Inflammatory macrophage (primary cell): Measurements from ENCODE around the gene KRT35.

Experiments used
- DNase-seq, 2 donors: peaks; one replicate each; pipeline ENCODE4 v3.0.0-alpha.2; 2020 to 2022

The KRT35 gene

DNA sequence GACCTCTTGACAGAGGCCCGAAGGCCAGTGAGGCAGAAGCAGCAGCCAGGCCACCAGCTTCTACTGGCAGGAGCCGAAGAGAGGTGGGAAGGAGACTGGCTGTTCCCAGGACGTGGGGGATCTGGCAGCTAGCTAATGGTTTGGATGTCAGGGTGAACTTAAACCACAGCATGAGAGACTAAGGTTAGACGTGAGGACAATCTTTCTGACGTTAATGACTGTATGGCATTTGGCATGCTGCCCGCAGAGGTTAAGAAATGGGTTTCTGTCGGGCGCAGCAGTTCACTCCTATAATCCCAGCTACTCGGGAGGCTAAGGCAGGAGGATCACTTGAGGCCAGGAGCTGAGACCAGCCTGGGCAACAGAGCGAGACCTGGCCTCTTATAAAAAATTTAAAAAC lies 30.8 kb upstream of the KRT35 start:
- no peak for DNase-seq

DNA sequence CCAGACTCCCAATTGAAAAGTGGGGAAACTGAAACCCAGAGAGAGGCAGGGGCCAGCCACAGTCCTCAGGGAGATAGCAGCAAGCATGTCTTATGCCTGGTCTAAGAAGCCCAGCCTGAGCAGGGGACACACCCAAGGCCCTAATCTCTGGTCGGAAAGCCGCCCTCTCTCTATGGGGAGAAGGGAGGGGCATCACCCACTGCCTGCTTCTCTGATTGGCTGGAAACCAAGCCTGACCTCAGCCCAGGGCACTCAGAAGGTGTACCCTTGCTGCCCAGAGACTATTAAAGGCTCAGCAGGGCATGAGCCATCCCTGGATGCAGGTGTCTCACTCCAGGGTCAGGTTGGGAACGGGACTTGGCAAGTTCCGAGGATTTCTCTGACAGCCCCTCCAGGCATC lies 30.2 kb upstream of the KRT35 start:
- DNase-seq = no peak

GRCh38 chr17:41510251-41511065 lies 29.5 kb upstream of the KRT35 start:
- DNase-seq = no peak

GRCh38 chr17:41507315-41507880 lies 26.4 kb upstream of the KRT35 start:
- DNase-seq = no peak

DNA sequence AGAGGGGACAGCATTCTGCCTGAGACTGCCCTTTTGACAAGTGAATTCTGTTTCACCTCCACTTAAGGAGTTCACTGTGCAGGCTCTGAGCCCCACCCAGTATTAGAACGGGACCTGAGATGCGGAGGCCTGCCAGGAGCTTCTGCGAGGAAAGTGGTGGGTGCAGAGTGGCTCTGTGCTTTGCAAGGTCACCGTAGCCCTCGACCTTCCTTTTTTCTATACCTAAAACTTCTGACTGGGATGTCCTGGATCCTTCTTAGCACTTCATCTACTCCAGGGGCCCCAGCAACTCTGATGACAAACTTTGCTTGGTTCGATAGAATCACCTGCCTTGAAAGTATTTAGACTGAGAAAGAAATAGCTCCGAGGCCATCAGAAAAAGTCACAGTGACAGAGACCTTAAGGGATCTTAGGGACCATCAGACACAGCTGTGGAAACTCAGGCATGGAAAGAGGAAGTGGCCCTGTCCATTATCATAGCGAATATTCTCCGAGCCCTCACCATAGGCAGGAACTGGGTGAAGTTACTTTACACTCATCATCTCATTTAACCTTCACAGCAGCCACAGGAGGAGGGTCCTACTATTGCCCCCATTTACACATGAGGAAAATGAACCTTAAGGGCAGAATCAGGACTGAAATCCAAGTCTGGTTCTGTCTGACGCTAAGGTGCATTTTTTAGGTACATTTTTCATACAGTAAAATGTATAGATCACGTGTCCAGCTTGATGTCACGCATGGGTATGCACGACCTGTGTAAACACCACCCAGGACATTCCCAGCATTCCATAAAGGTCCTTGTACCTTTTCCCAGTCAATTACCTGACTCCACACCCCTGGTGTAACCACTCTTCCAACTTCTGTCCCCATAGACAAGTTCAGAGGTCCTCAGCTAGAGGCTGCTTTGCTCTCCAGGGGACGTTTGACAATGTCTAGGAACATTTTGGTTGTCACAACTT lies 25.1 kb upstream of the KRT35 start:
- DNase-seq = peak; percentile 32 to 42

- DNase-seq = no peak
Measured at GRCh38 chr17:41505007-41505808, 24.3 kb upstream of the KRT35 start, which contains the start of gene KRT13. TSS of gene KRT13 (minus strand) at chr17:41505612. CDS start at chr17:41505550, 62 bp downstream.

DNA sequence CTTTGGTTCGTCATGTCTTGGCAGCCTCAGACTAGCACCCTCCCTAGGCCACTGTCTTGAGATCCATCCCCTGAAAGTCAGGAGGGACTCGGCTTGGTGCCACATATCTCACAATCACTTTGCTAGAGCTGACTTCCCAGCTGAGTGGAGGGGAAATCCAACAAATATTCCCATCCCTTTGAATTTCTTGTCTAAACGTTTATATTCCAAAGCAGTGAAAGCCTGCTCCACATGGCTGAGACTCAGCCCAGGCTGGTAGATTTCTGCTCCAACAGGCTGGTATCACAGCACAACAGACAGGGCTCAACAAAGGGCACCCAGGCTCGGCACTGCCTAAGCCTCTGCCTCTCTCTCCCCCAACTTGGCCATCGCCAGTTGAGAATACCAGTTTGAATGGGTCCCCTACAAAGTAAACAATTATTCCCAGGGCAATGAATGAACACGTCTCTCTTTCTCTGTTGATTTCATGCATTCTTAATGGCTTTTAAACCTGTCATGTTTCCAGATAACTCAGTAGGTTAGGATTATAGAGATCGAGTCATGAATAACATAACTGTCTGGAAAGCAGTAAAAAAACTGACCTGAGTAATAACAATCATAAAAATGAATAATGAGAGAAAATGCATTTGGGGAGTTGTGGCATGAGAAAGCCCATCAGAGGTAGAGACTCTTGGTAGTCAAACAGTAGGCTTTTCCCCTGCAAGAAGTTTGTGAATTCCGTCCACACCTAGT lies 23.5 kb upstream of the KRT35 start:
- no peak for DNase-seq

DNA sequence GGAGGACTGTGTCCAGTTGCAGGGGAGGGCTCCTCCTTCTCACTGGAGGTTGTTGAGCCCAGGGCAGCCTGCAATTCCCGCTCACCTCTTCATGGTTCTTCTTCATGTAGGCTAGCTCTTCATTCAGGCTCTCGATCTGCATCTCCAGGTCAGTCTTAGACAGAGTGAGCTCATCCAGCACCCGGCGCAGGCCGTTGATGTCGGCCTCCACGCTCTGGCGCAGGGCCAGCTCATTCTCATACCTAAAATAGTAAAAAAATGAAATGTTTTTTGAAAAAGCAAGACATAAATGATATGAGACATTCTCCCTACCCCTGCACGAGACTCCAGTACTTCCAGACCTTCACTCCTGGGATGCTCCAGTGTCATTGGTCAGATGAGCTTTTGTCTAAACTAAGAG lies 22.3 kb upstream of the KRT35 start:
- no peak for DNase-seq

- DNase-seq = peak; percentile 28 to 53
Measured at GRCh38 chr17:41500131-41500911, 19.4 kb upstream of the KRT35 start.

DNA sequence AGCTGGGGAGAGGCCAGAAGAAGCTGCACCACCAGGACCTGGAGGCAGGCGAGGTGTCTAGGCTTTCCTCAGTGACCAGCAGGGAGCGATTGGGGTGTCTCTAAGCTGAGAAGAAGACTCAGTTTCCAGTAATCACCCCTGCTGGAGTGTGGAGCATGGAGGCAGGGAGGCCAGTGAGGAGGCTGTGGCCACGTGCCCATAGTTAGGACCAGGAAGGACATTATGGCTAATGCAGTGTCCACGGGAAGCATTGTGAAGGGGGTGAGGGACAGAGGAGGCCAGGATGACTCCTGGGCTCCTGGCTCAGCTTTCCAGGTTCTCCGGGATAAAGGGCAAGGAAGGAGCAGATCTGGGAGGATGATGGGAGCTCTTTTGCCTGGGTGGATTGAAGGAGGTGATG lies 18.8 kb upstream of the KRT35 start:
- no peak for DNase-seq

DNA sequence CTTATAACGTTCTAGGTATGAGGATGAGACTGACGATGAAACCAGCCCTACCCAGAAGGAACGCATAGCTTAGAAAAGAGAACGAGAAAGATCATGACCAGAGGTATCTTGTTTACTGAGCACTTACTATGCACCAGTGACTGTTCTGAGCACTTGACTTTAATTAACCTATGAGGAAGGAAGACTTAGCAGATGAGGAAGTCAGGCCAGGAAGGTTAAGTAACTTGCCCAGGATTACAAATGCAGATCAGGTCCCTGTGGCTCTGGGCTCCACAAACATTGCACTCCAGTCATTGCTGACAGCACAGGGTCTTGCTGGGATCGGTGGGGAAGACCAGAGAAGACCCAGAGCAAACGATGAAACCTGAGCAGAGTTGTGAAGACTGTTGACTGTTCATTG lies 17.3 kb upstream of the KRT35 start:
- DNase-seq = peak; percentile 82 to 86

DNA sequence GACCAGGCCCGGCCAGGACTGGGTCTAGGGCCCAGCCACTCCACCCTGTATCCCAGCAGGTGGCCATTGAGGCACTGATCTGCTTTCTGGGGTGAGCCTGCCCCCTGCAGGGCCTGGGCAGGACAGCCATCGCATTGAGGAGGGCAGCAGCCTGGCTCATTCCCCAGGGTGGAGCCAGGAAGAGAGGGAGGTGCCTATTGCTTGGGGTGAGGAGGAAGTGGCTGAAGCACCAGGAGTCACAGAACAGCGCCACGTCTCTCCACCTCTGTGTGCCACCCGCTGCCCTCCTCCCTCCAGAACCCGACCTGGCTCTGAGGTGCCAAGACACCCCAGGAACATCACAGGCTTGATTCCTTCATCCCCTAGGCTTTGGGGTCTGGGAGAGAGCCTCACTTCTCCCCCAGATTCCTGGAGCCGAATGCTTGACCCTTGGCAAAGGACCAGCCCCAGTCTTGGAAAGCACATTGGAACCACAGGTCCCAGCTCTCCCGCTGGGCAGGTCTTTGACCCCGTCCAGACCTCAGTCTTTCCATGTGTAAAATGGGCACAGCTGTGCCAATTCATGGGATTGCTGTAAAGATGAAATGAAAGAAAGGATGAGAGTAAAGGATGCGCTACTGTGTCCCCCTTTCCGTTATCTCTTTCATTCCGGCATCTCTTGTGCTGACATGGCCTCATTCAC lies 16.0 kb upstream of the KRT35 start:
- peak; percentile 89 to 91 for DNase-seq

DNA sequence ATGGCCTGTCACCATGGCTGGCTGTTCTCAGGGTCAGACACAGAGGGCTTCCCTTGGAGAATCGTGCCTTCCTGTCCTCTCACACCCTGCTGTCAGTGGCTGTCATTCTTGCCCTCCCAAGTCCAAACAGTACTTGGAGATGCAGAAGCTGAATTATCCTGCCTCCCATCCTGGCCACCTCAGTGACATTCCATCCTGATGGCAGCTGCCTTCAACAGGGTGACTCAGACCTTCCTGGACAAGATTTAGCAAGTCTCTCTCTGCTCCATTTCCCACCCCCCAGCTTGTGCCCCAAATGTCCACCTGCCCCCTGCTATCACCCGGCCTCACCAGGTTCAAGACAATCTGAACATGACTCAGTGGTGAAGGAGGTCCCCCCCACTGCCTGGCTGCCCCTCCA lies 13.6 kb upstream of the KRT35 start:
- no peak for DNase-seq

DNA sequence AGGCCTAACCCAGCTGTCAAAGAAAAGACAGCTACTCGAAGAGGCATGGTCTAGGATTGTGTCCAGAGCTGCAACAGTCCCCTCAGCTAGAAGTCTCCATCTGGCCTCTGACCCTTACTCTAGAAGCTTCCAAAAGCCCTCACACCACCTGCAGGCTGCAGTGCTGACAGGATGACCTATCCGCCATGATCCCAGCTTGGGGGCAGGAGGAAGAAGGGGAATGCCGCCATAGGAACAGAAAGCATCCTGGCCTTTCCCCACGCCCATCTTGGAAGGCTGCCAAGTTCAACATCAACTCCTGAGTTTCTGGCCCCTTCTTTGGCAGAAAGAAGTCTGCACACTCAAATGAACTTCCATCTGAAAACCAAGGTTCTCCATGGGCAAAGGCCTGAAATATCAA lies 11.8 kb upstream of the KRT35 start:
- peak in 1 of 2 donors; percentile 13 for DNase-seq

DNA sequence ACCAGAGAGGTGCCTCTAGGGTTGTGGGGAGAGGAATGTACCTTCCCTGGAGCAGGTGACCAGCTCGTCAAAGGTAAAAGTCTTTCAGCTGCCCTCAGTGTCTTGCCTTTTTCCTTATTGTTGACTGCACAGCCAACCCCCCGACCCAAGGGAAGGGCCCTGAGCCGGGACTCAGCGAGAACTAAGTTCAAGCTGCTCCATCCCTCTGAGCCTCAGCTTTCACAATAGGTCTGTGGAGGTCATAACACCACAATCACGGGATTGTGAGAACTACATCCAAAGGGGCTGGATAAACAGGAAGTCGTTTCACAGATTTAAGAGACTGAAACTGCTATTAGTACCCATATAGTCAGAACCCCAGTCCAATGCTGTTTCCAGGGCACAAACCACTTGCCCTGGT lies 11.4 kb upstream of the KRT35 start:
- DNase-seq = peak; percentile 85 to 90

DNA sequence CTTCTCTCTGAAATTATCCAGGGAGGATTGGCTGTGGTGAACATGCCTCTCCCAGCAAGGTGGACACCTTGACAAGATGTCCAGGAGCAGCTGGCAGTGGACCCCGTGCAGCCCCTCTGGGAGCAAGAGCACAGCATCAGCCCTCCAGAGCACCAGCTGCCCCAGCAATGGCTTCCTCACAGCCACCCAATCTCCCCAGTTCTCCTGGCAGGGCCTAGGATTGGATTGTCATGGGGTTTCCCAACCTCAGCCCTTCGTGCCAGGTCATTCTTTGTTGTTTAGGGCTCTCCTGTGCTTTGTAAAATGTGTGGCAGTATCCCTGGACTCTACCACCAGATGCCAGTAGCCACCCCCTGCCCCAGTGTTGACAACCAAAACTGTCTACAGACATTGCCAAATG lies 10.5 kb upstream of the KRT35 start:
- DNase-seq = no peak

DNA sequence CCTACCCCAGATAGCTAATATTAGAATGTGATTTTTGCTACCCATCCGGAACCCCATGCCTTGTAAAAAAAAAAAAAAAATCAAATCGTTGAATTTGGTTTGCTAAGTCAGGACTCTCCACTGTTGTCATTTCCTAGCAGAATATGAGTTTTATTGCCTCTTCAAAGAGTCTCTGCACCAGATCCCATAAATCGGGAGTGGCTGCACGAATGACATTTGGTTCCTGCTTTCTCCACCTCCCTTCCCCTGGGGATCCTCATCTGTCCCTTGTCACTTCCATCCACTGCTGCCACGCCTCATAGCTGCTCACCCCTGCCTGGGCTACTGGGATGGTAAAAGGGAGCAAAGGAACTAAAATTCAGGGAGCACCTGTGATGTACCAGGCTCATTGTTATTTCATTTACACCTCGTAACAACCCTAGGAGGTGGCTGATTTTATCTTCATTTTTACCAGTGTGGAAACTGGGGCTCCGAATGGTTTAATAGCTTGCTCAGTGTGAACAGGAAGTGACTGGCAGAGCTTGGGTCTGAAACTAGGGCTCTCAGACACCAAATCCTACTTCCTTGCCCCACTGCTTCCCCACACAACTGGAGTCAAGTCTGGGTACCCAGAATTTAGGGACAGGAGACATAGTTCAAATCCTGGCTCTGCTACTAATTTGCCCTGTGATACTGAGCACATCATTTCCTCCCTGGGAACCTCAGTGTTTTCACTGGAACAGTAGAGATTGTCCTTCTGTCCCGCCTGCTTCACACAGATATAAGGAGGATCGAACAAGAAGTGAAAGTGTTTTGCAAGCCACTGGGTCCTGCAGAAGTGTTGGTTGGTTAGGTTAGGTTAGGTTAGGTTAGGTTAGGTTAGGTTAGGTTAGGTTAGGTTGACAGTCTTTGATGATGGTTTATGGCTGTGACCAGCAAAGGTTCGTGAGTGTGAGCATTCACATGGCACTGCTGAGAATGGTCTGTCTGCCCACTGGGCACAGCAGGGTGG lies 9.3 kb upstream of the KRT35 start:
- DNase-seq = peak; percentile 38 to 42

GRCh38 chr17:41489531-41489930 lies 8.6 kb upstream of the KRT35 start, which contains the start of gene KRT36:
TSS of gene KRT36 (minus strand) at chr17:41489910. CDS start at chr17:41489864, 46 bp downstream.
- no peak for DNase-seq
